H9 (cell line): Measurements from ENCODE around the gene LINGO1. TPM values are rescaled to one million over a fixed set of nuclear protein-coding genes. Genes with fewer than 3 reads are reported as not detected.

Experiments
- DNase-seq: peaks from one replicate; pipeline ENCODE4 v3.0.0-alpha.2; 2017
- H2AFZ ChIP-seq: one replicate; pipeline ENCODE4 v1.6.1; 2013; ENCODE audit warnings: mild to moderate bottlenecking, low read length, control low read depth, moderate library complexity
- H2AK5ac ChIP-seq: 2 replicates; pipeline ENCODE4 v1.6.1; 2013; ENCODE audit warnings: low read length, control low read depth, mixed read lengths; ENCODE audit not compliant: insufficient read length
- H2BK120ac ChIP-seq: one replicate; pipeline ENCODE4 v1.6.1; 2013; ENCODE audit warnings: low read depth, mild to moderate bottlenecking, low read length, control low read depth, inconsistent platforms; ENCODE audit not compliant: poor library complexity, severe bottlenecking
- H2BK12ac ChIP-seq: 2 replicates; pipeline ENCODE4 v1.6.1; 2013; ENCODE audit warnings: low read length, control low read depth, mixed read lengths, low read depth; ENCODE audit not compliant: insufficient read length
- H2BK15ac ChIP-seq: 2 replicates; pipeline ENCODE4 v1.6.1; 2013; ENCODE audit warnings: low read depth, low read length, control low read depth
- H2BK20ac ChIP-seq: one replicate; pipeline ENCODE4 v1.6.1; 2013; ENCODE audit warnings: low read depth, mild to moderate bottlenecking, low read length, control low read depth, inconsistent platforms; ENCODE audit not compliant: poor library complexity, severe bottlenecking
- H2BK5ac ChIP-seq: 2 replicates; pipeline ENCODE4 v1.6.1; 2013; ENCODE audit warnings: low read length, control low read depth, mixed read lengths; ENCODE audit not compliant: insufficient read length
- H3K14ac ChIP-seq: 2 replicates; pipeline ENCODE4 v1.6.1; 2013; ENCODE audit warnings: low read length, control low read depth; ENCODE audit not compliant: insufficient read depth
- H3K18ac ChIP-seq: 2 replicates; pipeline ENCODE4 v1.6.1; 2013; ENCODE audit warnings: low read depth, mild to moderate bottlenecking, mixed read lengths, low read length, control low read depth; ENCODE audit not compliant: insufficient read length
- H3K23ac ChIP-seq: 2 replicates; pipeline ENCODE4 v1.6.1; 2013; ENCODE audit warnings: low read length, control low read depth, mixed read lengths, low read depth; ENCODE audit not compliant: insufficient read length
- H3K23me2 ChIP-seq: 2 replicates; pipeline ENCODE4 v1.6.1; 2013; ENCODE audit warnings: low read depth, mild to moderate bottlenecking, mixed read lengths, low read length, control low read depth; ENCODE audit not compliant: insufficient read length, poor library complexity, severe bottlenecking
- H3K27ac ChIP-seq: 2 replicates; pipeline ENCODE4 v1.5.1; 2013; ENCODE audit warnings: low read length, control low read depth, mixed read lengths, low read depth; ENCODE audit not compliant: insufficient read length
- H3K27me3 ChIP-seq: 2 replicates; pipeline ENCODE4 v1.6.1; 2013; ENCODE audit warnings: low read length, control low read depth, inconsistent platforms; ENCODE audit not compliant: insufficient read depth
- H3K4ac ChIP-seq: 2 replicates; pipeline ENCODE4 v1.6.1; 2013; ENCODE audit warnings: low read depth, mild to moderate bottlenecking, control low read depth, inconsistent platforms, low read length, moderate library complexity
- H3K4me1 ChIP-seq: 2 replicates; pipeline ENCODE4 v1.6.1; 2013; ENCODE audit warnings: low read length, control low read depth, inconsistent platforms; ENCODE audit not compliant: insufficient read depth
- H3K4me2 ChIP-seq: 2 replicates; pipeline ENCODE4 v1.6.1; 2013; ENCODE audit warnings: low read length, control low read depth, mixed read lengths; ENCODE audit not compliant: insufficient read length, insufficient read depth
- H3K56ac ChIP-seq: 2 replicates; pipeline ENCODE4 v1.6.1; 2013; ENCODE audit warnings: low read depth, mild to moderate bottlenecking, mixed read lengths, low read length, control low read depth; ENCODE audit not compliant: insufficient read length
- H3K79me1 ChIP-seq: 2 replicates; pipeline ENCODE4 v1.6.1; 2013; ENCODE audit warnings: low read depth, mild to moderate bottlenecking, moderate library complexity, low read length, control low read depth, inconsistent platforms; ENCODE audit not compliant: insufficient read depth, poor library complexity, severe bottlenecking
- H3K79me2 ChIP-seq: 2 replicates; pipeline ENCODE4 v1.6.1; 2013; ENCODE audit warnings: low read length, control low read depth, inconsistent platforms; ENCODE audit not compliant: insufficient read depth
- H3K9ac ChIP-seq: 2 replicates; pipeline ENCODE4 v1.6.1; 2013; ENCODE audit warnings: low read length, control low read depth, mixed read lengths; ENCODE audit not compliant: insufficient read length; ENCODE audit errors: extremely low read depth
- H3K9me3 ChIP-seq: one replicate; pipeline ENCODE4 v1.6.1; 2013; ENCODE audit warnings: low read depth, low read length, inconsistent platforms; ENCODE audit not compliant: control insufficient read depth
- H3T11ph ChIP-seq: one replicate; pipeline ENCODE4 v1.6.1; 2013; ENCODE audit warnings: mild to moderate bottlenecking, low read length, control low read depth, inconsistent platforms
- H4K20me1 ChIP-seq: one replicate; pipeline ENCODE4 v1.6.1; 2013; ENCODE audit not compliant: control insufficient read depth, insufficient read length, insufficient read depth
- H4K5ac ChIP-seq: 2 replicates; pipeline ENCODE4 v1.6.1; 2013; ENCODE audit warnings: low read depth, mild to moderate bottlenecking, mixed read lengths, low read length, control low read depth; ENCODE audit not compliant: insufficient read length
- H4K8ac ChIP-seq: replicated peaks from 2 replicates; pipeline ENCODE4 v1.6.1; 2013; ENCODE audit warnings: low read length, control low read depth, mixed read lengths, low read depth; ENCODE audit not compliant: insufficient read length
- H4K91ac ChIP-seq: 2 replicates; pipeline ENCODE4 v1.6.1; 2013; ENCODE audit warnings: low read depth, mild to moderate bottlenecking, moderate library complexity, mixed read lengths, low read length, control low read depth; ENCODE audit not compliant: insufficient read length
- H3K27ac Mint-ChIP-seq, 3 experiments: 2 replicates in 2 of 3; 3 replicates in 1 of 3; pipeline ENCODE4 v1.8.0; 2020 to 2021; ENCODE audit warnings: mixed read lengths in 3 of 3, mild to moderate bottlenecking in 1 of 3, moderate library complexity in 1 of 3
- H3K27me3 Mint-ChIP-seq: 2 replicates; pipeline ENCODE4 v1.8.0; 2021; ENCODE audit warnings: low read depth, mild to moderate bottlenecking, moderate library complexity, mixed read lengths
- H3K36me3 Mint-ChIP-seq, 3 experiments: 2 replicates in 2 of 3; 3 replicates in 1 of 3; pipeline ENCODE4 v1.8.0; 2020 to 2021; ENCODE audit warnings: low read depth in 3 of 3, mixed read lengths in 3 of 3; ENCODE audit not compliant: insufficient read depth in 1 of 3
- H3K4me1 Mint-ChIP-seq, 2 experiments: 2 replicates each; pipeline ENCODE4 v1.8.0; 2020; ENCODE audit warnings: mixed read lengths in 2 of 2
- H3K4me3 Mint-ChIP-seq, 2 experiments: 2 replicates in 1 of 2; 3 replicates in 1 of 2; pipeline ENCODE4 v1.8.0; 2020 to 2021; ENCODE audit warnings: mild to moderate bottlenecking in 2 of 2, mixed read lengths in 2 of 2, moderate library complexity in 1 of 2
- H3K9me3 Mint-ChIP-seq, 2 experiments: 2 replicates in 1 of 2; 3 replicates in 1 of 2; pipeline ENCODE4 v1.8.0; 2020; ENCODE audit warnings: mild to moderate bottlenecking in 2 of 2, mixed read lengths in 2 of 2, moderate library complexity in 1 of 2
- CTCF ChIP-seq: fragments of 200-600 bp; sonication (generic); conservative IDR thresholded peaks from 3 replicates; pipeline ENCODE4 v1.8.0; 2021; ENCODE audit warnings: antibody characterized with exemption, mild to moderate bottlenecking
- WGBS: extraction: QIAGEN DNeasy Blood & Tissue Kit; methylation state at CpG from one replicate; pipeline ENCODE4 v1.1.7; 2013; ENCODE audit warnings: missing lambda C conversion rate, low lambda C conversion rate, mixed read lengths; ENCODE audit not compliant: insufficient read length; ENCODE audit errors: extremely low coverage; 5-methylcytosine and 5-hydroxymethylcytosine counted together
- total RNA-seq: library from RNA; stranded (reverse); gene quantifications from 2 replicates; pipeline ENCODE4 v1.2.1, GENCODE V29; 2021

Gene LINGO1
- total RNA-seq, 1 experiment from 2014 or later = 41.6 TPM

- H3K4me1 Mint-ChIP-seq = peaks cover 2 to 31% of the 10 kb centered on the region in 2 experiments; a peak in 3 of 4 replicates
Measured at GRCh38 chr15:77589839-77590238, 42.9 kb downstream of the LINGO1 start.

More at GRCh38 chr15:77589839-77590238, 42.9 kb downstream of the LINGO1 start:
- no CpG with 5 or more reads among the region's 6 CpGs for WGBS
- Histone ChIP-seq H3K27me3 (no peaks in the 10 kb centered on the region), H2BK20ac (no peak overlapping the region), H2BK15ac (no peak overlapping the region), H3K27ac (no peak overlapping the region), H3K4me2 (no peak overlapping the region), H4K91ac (no peak overlapping the region), H3K9me3 (no peaks in the 10 kb centered on the region), H3K9ac (no peak overlapping the region), H3K79me2 (no peaks in the 10 kb centered on the region), H2BK12ac (no peak overlapping the region), H3K18ac (no peak overlapping the region), H4K20me1 (no peaks in the 10 kb centered on the region), H3K23me2 (no peaks in the 10 kb centered on the region), H3K4ac (no peak overlapping the region), H3K4me1 (no peaks in the 10 kb centered on the region), H4K5ac (no peak overlapping the region), H4K8ac (no peak overlapping the region), H2AFZ (no peak overlapping the region), H3K79me1 (no peaks in the 10 kb centered on the region), H3T11ph (no peak overlapping the region), H2BK5ac (no peak overlapping the region), H3K56ac (no peak overlapping the region), H3K23ac (no peak overlapping the region), H3K14ac (no peak overlapping the region), H2BK120ac (no peak overlapping the region), H2AK5ac (no peak overlapping the region)
- Mint-ChIP-seq H3K36me3 (no peaks in the 10 kb centered on the region), H3K27ac (peak overlapping the region in 1 of 3 experiments; percentile 9; a peak in 1 of 7 replicates), H3K4me3 (no peak overlapping the region), H3K9me3 (no peaks in the 10 kb centered on the region; a peak in 1 of 5 replicates), H3K27me3 (peaks cover 5% of the 10 kb centered on the region; the same call in 1 of the 2 replicates)
- no peak for TF ChIP-seq CTCF
- DNase-seq = no peak
